ENCODE measurements around the gene CACNA1B. TPM values are rescaled to one million over a fixed set of nuclear protein-coding genes. Genes with fewer than 3 reads are reported as not detected.

Gene CACNA1B
- total RNA-seq, 1 donor from 2014 or later = 0.84 TPM

GRCh38 chr9:138046641-138047301 is 169.2 kb downstream of the CACNA1B start:
- no peak for TF ChIP-seq CTCF (IDR thresholded peaks at IDR 0.05; ENCODE audit: insufficient read depth, low read length, poor library complexity, severe bottlenecking)
- H3K27me3 ChIP-seq (ENCODE audit: control insufficient read depth, insufficient read depth, low read length) = no peaks in the 10 kb centered on the region
- no peak for DNase-seq (ENCODE audit: low read depth)
- H3K4me3 ChIP-seq (ENCODE audit: low read depth, low read length) = no peak overlapping the region
- no peaks in the 10 kb centered on the region for H3K36me3 ChIP-seq (ENCODE audit: control insufficient read depth, insufficient read depth, low read length)

- H3K4me3 ChIP-seq (ENCODE audit: low read depth, low read length) = no peak overlapping the region
- H3K27me3 ChIP-seq (ENCODE audit: control insufficient read depth, insufficient read depth, low read length) = no peaks in the 10 kb centered on the region
- DNase-seq (ENCODE audit: low read depth) = no peak
- TF ChIP-seq CTCF (IDR thresholded peaks at IDR 0.05; ENCODE audit: insufficient read depth, low read length, poor library complexity, severe bottlenecking) = no peak
- no peaks in the 10 kb centered on the region for H3K36me3 ChIP-seq (ENCODE audit: control insufficient read depth, insufficient read depth, low read length)
Measured at GRCh38 chr9:138047469-138048040, 170.0 kb downstream of the CACNA1B start.

- Histone ChIP-seq H3K36me3 (ENCODE audit: control insufficient read depth, insufficient read depth, low read length) (no peaks in the 10 kb centered on the region), H3K4me3 (ENCODE audit: low read depth, low read length) (no peak overlapping the region), H3K27me3 (ENCODE audit: control insufficient read depth, insufficient read depth, low read length) (no peaks in the 10 kb centered on the region)
- no peak for TF ChIP-seq CTCF (IDR thresholded peaks at IDR 0.05; ENCODE audit: insufficient read depth, low read length, poor library complexity, severe bottlenecking)
- no peak for DNase-seq (ENCODE audit: low read depth)
Measured at GRCh38 chr9:138048184-138048583, 170.6 kb downstream of the CACNA1B start.

GRCh38 chr9:138049085-138049778 is 171.7 kb downstream of the CACNA1B start:
- DNase-seq (ENCODE audit: low read depth) = no peak
- Histone ChIP-seq H3K4me3 (ENCODE audit: low read depth, low read length) (no peak overlapping the region), H3K27me3 (ENCODE audit: control insufficient read depth, insufficient read depth, low read length) (no peaks in the 10 kb centered on the region), H3K36me3 (ENCODE audit: control insufficient read depth, insufficient read depth, low read length) (no peaks in the 10 kb centered on the region)
- no peak for TF ChIP-seq CTCF (IDR thresholded peaks at IDR 0.05; ENCODE audit: insufficient read depth, low read length, poor library complexity, severe bottlenecking)

GRCh38 chr9:138049779-138050471 is 172.3 kb downstream of the CACNA1B start:
- DNase-seq (ENCODE audit: low read depth) = no peak
- no peaks in the 10 kb centered on the region for H3K36me3 ChIP-seq (ENCODE audit: control insufficient read depth, insufficient read depth, low read length)
- H3K4me3 ChIP-seq (ENCODE audit: low read depth, low read length) = no peak overlapping the region
- TF ChIP-seq CTCF (IDR thresholded peaks at IDR 0.05; ENCODE audit: insufficient read depth, low read length, poor library complexity, severe bottlenecking) = no peak
- no peaks in the 10 kb centered on the region for H3K27me3 ChIP-seq (ENCODE audit: control insufficient read depth, insufficient read depth, low read length)
